K562 (cell line): Measurements from ENCODE around the gene FASN. TPM values are rescaled to one million over a fixed set of nuclear protein-coding genes. Genes with fewer than 3 reads are reported as not detected.

ENCODE experiments used
- ATAC-seq: fragments of 200-7000 bp; cut with Tn5 transposase; 3 replicates; pipeline ENCODE4 v1.9.1; 2020; ENCODE audit warnings: moderate library complexity
- BruUV-seq: library from RNA; stranded (reverse); fragments of 400-500 nt; replicated peaks from 2 replicates; lab custom pipeline; 2021; lab: Mats Ljungman, UMichigan
- CTCF ChIA-PET: fragments of 300-600 bp; formaldehyde crosslinking; extraction: SDS; loops from one replicate; lab custom pipeline; 2021; ENCODE audit warnings: low intra/inter-chr PET ratio; lab: Yijun Ruan, JAX
- POLR2A ChIA-PET: fragments of 300-600, 350-650 bp; sonication (Branson Sonifier 250); formaldehyde crosslinking; extraction: SDS; loops from one replicate; lab custom pipeline; 2021; ENCODE audit warnings: antibody characterized with exemption, inconsistent platforms; lab: Yijun Ruan, JAX
- DNase-seq, 4 experiments: peaks; one replicate each; pipeline versions ENCODE4 v3.0.0 to v3.0.0-alpha.2; 2011 to 2018; ENCODE audit warnings: low spot score in 3 of 4, mixed read lengths in 3 of 4; ENCODE audit errors: extremely low read depth in 1 of 4
- FAIRE-seq: peaks from 2 replicates; lab custom pipeline; 2011; peaks lifted over from hg19 to GRCh38; lab: Jason Lieb, UNC
- H2AFZ ChIP-seq: 2 replicates; pipeline ENCODE4 v1.6.0; 2011; ENCODE audit warnings: low read depth, low read length, control low read depth, inconsistent platforms
- H3K27ac ChIP-seq: fragments of 200-600 bp; 3 replicates; pipeline ENCODE4 v1.8.0; 2011; ENCODE audit warnings: low read depth, mild to moderate bottlenecking, control low read depth, inconsistent platforms, low read length, moderate library complexity, mixed read lengths; ENCODE audit errors: extremely low read depth
- H3K27me3 ChIP-seq, 2 experiments: fragments of 300-600 bp in 1 of 2; 2 replicates in 1 of 2; 3 replicates in 1 of 2; pipeline versions ENCODE4 v1.6.0 to v1.8.0; 2011; ENCODE audit warnings: inconsistent platforms in 2 of 2, low read length in 2 of 2, mild to moderate bottlenecking in 1 of 2, mixed read lengths in 1 of 2, moderate library complexity in 1 of 2; ENCODE audit not compliant: control insufficient read depth in 2 of 2, insufficient read depth in 2 of 2
- H3K36me3 ChIP-seq: fragments of 300-600 bp; 3 replicates; pipeline ENCODE4 v1.8.0; 2011; ENCODE audit warnings: mild to moderate bottlenecking, low read length, inconsistent platforms; ENCODE audit not compliant: control insufficient read depth, insufficient read depth
- H3K4me1 ChIP-seq, 2 experiments: fragments of 200-600 bp in 1 of 2; replicated peaks in 1 of 2; 2 replicates in 1 of 2; 3 replicates in 1 of 2; pipeline versions ENCODE4 v1.5.1 to v1.8.0; 2011; ENCODE audit warnings: inconsistent platforms in 2 of 2, low read length in 2 of 2, mild to moderate bottlenecking in 1 of 2, mixed read lengths in 1 of 2, moderate library complexity in 1 of 2; ENCODE audit not compliant: control insufficient read depth in 2 of 2, insufficient read depth in 2 of 2
- H3K4me2 ChIP-seq: 2 replicates; pipeline ENCODE4 v1.6.1; 2011; ENCODE audit warnings: low read length, control low read depth, inconsistent platforms, mixed read lengths; ENCODE audit not compliant: insufficient read depth
- H3K4me3 ChIP-seq: fragments of 200-600 bp; sonication (generic), shearing (Covaris generic); 2 replicates; pipeline ENCODE4 v1.5.1; 2016; ENCODE audit warnings: control low read depth, inconsistent platforms
- H3K79me2 ChIP-seq: fragments of 200-600 bp; 3 replicates; pipeline ENCODE4 v1.8.0; 2011; ENCODE audit warnings: low read length, inconsistent platforms; ENCODE audit not compliant: control insufficient read depth, insufficient read depth
- H3K9ac ChIP-seq, 2 experiments: 2 replicates each; pipeline versions ENCODE4 v1.6.0 to v1.6.1; 2011; ENCODE audit warnings: low read depth in 2 of 2, low read length in 2 of 2, control low read depth in 1 of 2, inconsistent platforms in 1 of 2, mild to moderate bottlenecking in 1 of 2, mixed read lengths in 1 of 2; ENCODE audit not compliant: insufficient read depth in 1 of 2
- H3K9me1 ChIP-seq: one replicate; pipeline ENCODE4 v1.6.0; 2011; ENCODE audit warnings: inconsistent platforms, mild to moderate bottlenecking, low read length, moderate library complexity; ENCODE audit not compliant: control insufficient read depth, insufficient read depth
- H3K9me3 ChIP-seq: replicated peaks from 2 replicates; pipeline ENCODE4 v1.5.1; 2011; ENCODE audit warnings: low read depth, low read length, inconsistent platforms; ENCODE audit not compliant: control insufficient read depth, insufficient read depth
- H4K20me1 ChIP-seq: replicated peaks from 2 replicates; pipeline ENCODE4 v1.6.1; 2011; ENCODE audit warnings: low read length, inconsistent platforms, mixed read lengths; ENCODE audit not compliant: control insufficient read depth, insufficient read depth
- BCOR ChIP-seq: fragments of 450-650 bp; IDR thresholded peaks from 2 replicates; pipeline ENCODE4 v1.6.1; 2016
- FOXJ2 ChIP-seq: fragments of 200-800 bp; sonication (Bioruptor generic); IDR thresholded peaks from 2 replicates; pipeline ENCODE4 v1.6.1; 2016; ENCODE audit warnings: missing genetic modification characterization, missing compliant biosample characterization
- JUND ChIP-seq, 2 experiments: IDR thresholded peaks; 2 replicates in 1 of 2; 3 replicates in 1 of 2; pipeline ENCODE4 v1.6.1; 2011; ENCODE audit warnings: borderline replicate concordance in 2 of 2, low read depth in 2 of 2, low read length in 2 of 2, improper control_type of control experiment in 1 of 2, missing biosample characterization in 1 of 2, missing genetic modification characterization in 1 of 2, missing genetic modification reagents in 1 of 2
- POLR2A ChIP-seq: fragments of 450-650 bp; conservative IDR thresholded peaks from 2 replicates; pipeline ENCODE4 v1.6.1; 2016
- POLR2G ChIP-seq: fragments of 200-400 bp; formaldehyde crosslinking; IDR thresholded peaks from 2 replicates; pipeline ENCODE4 v1.6.1; 2017; ENCODE audit warnings: low read depth, mild to moderate bottlenecking, antibody characterized with exemption, low read length, moderate library complexity
- SUPT5H ChIP-seq: fragments of 450-650 bp; IDR thresholded peaks from 2 replicates; pipeline ENCODE4 v1.6.1; 2016
- TAF1 ChIP-seq: IDR thresholded peaks from 2 replicates; pipeline ENCODE4 v1.6.1; 2011; ENCODE audit warnings: mild to moderate bottlenecking, low read length, moderate library complexity; ENCODE audit not compliant: insufficient read depth, control insufficient read depth, severe bottlenecking; ENCODE audit errors: extremely low read depth
- TBL1XR1 ChIP-seq, 2 experiments: IDR thresholded peaks; 2 replicates each; pipeline ENCODE4 v1.6.1; 2012; ENCODE audit warnings: improper control_type of control experiment in 2 of 2, low read length in 2 of 2, mild to moderate bottlenecking in 1 of 2
- ZBTB11 ChIP-seq, 3 experiments: fragments of 200-800 bp in 1 of 3; fragments of 250-450 bp in 1 of 3; fragments of 450-650 bp in 1 of 3; sonication (Bioruptor Pico) in 1 of 3; sonication (Bioruptor generic) in 1 of 3; formaldehyde crosslinking in 1 of 3; IDR thresholded peaks; 2 replicates each; pipeline versions ENCODE4 v1.6.1 to v1.8.0; 2016 to 2022; ENCODE audit warnings: mild to moderate bottlenecking in 2 of 3, missing genetic modification characterization in 2 of 3, missing compliant biosample characterization in 1 of 3, moderate library complexity in 1 of 3
- WGBS: fragments of 100-300 bp; shearing (Covaris generic); methylation state at CpG from one replicate; pipeline ENCODE4 v1.1.6; 2016; ENCODE audit warnings: low coverage, mixed read lengths; ENCODE audit not compliant: insufficient coverage; ENCODE audit errors: missing lambda C conversion rate; 5-methylcytosine and 5-hydroxymethylcytosine counted together
- in situ Hi-C: fragments of 300-500 bp; cut with MboI; formaldehyde crosslinking; loops from 4 replicates; pipeline ENCODE4 v1.15.0; 2018; ENCODE audit warnings: inconsistent platforms, mixed read lengths
- intact Hi-C: fragments of 100-400 bp; cut with micrococcal nuclease; formaldehyde crosslinking; loops from 2 replicates; pipeline ENCODE4 v1.14.2; 2022
- polyA plus RNA-seq, 8 experiments: library from polyadenylated mRNA; depleted of rRNA in 4 of 8; stranded (reverse) in 5 of 8; unstranded in 3 of 8; fragments of >200 nt; fragmentation: Nextera tagmentation in 2 of 8; fragmentation: Illumina TruSeq in 1 of 8; extraction: Ambion mirVana in 2 of 8; extraction: Trizol in 1 of 8; gene quantifications; 2 replicates each; pipeline versions ENCODE4 v1.2.1 to v1.2.3, GENCODE V29; 2011 to 2014; ENCODE audit warnings: inconsistent platforms in 1 of 8, missing spikeins in 1 of 8
- total RNA-seq, 7 experiments: library from RNA; depleted of rRNA in 6 of 7; stranded (reverse); fragments of >200 nt in 6 of 7; fragmentation: Illumina TruSeq in 2 of 7; extraction: Trizol in 2 of 7; gene quantifications; 2 replicates each; pipeline versions ENCODE4 v1.2.1 to v1.2.3, GENCODE V29; 2011 to 2021; ENCODE audit warnings: low replicate concordance in 1 of 7

The FASN gene
- total and polyA plus RNA-seq, 9 of the 15 experiments (the other 6 are each of a cell fraction or from before 2014, with no cell fraction given) = 0.15 to 663 (median 49.9) TPM

DNA sequence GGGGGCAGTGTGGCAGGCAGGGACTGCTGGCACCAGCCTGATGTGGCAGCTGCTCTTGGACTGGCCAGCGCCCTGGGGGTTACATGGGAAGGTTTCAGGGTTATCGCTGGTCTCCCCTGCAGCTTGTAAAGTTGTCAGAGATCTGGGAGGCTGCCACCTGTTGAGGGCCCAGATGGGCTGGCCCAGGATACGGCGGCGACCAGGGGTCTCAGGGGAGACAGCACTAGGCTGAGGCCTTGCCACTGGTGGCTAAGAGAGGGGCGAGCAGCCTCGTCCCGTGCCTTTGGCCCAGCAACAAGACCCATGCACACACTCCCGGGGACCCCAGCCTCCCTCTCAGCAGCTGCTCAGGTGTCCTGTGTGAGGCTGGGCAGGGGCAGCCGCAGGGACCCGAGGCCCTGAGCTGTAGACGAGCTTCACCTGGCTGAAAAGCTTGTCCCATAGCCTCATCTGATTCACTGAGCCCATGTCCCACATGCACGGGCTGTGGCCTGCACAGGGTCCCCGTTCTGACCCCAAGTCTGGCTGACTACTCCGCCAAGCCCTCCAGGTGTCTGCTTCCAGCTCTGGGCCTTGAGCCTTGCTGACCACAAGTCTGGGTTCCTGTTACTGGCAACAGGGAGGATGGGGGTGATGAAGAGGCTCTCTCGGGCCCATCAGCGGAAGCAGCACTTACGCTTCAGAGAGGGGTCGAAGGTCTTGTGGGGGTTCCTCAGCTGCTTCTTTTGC lies 38.6 kb downstream of the FASN start:
- intact Hi-C loops = no loop called here
- Histone ChIP-seq H3K9me3 (no peaks in the 10 kb centered on the region), H2AFZ (no peak overlapping the region), H3K79me2 (peaks cover 13% of the 10 kb centered on the region), H3K27me3 (no peaks in the 10 kb centered on the region), H3K4me2 (no peak overlapping the region), H3K9ac (no peak overlapping the region), H4K20me1 (peaks cover 7% of the 10 kb centered on the region), H3K36me3 (peaks cover 98% of the 10 kb centered on the region; the same call in 2 of the 3 replicates), H3K27ac (no peak overlapping the region), H3K9me1 (no peaks in the 10 kb centered on the region), H3K4me1 (peaks cover 1 to 90% of the 10 kb centered on the region in 2 experiments; a peak in 3 of 5 replicates), H3K4me3 (no peak overlapping the region)
- FAIRE-seq (no peak), ATAC-seq (no peak), DNase-seq (peak in 1 of 4 experiments; percentile 7)
- ChIA-PET CTCF (no interaction called here), POLR2A (interaction anchor here (0.6 to 2.5 kb wide), 11 partner anchors 9 to 275 kb away, joined by 3 to 11 read pairs (median 4); partner anchors contain the start of gene DCXR)
- 88% methylated on average over 13 of the region's 19 CpGs for WGBS
- no peak for TF ChIP-seq FOXJ2 (tag)
- TF ChIP-seq BCOR = no peak
- TF ChIP-seq POLR2A = peak; percentile 14; the same call in 1 of the 2 replicates
- peak; percentile 55 for TF ChIP-seq POLR2G
- no peak for TF ChIP-seq TAF1
- no peak for TF ChIP-seq JUND (IDR thresholded peaks at IDR 0.05; ENCODE audit: borderline replicate concordance, low read depth, low read length)
- no peak for TF ChIP-seq JUND (tag; IDR thresholded peaks at IDR 0.05; ENCODE audit: borderline replicate concordance, low read depth, low read length)
- TF ChIP-seq SUPT5H = 0 out of 2 replicates have a peak, but pooled peaks have one; percentile 0
- TF ChIP-seq TBL1XR1 (IDR thresholded peaks at IDR 0.05; ENCODE audit: low read length in 2 of 2) = no peak
- 0 out of 6 replicates have a peak, but pooled peaks of 1 of the 3 experiments have one; percentile 10 for TF ChIP-seq ZBTB11 (CRISPR knock-in tag; IDR thresholded peaks at IDR 0.05)
- BruUV-seq = no TSS peak
- in situ Hi-C loops = no loop called here
